ENCODE results near the gene IFNA5. TPM values are rescaled to one million over a fixed set of nuclear protein-coding genes. Genes with fewer than 3 reads are reported as not detected.

Gene IFNA5
- total and polyA plus RNA-seq, 2 of the 4 experiments (the other 2 are of a cell fraction): not detected

DNA sequence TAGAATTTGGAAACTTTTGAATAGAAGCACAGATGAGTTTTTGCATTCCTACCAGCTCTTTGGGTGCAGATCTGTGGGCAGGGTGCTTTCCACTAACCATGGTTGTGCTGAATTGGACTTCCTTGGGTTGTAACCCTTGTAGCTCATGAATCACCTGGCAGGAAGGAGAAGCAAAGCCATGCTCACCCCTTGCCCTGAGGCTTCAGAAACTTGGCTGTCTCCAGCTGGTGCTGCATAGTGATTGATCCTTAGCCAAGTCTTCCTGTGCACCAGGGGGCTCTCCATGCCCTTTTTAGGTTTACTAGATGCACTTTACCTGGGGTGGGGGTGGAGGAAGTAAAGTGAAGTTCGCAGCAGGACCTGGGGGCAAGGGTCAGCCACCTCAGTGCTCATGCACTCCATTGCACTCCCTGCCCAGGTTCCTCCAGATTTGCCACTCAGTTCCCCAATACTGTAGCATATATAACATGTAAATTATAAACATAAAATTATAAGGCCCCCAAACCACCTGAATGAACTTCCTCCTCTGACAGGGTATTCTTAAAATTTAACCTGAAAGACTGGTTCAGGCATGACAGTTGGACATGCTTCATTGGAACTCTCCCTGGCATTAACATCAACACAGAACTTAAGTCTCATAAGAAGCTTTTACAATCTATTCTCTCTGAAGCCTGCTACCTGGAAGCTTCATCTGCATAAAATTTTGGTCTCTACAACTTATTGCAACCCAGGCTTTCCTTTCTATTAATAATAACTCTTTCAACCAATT, 39.5 kb downstream of the IFNA5 start:
- no peak overlapping the region for H3K14ac ChIP-seq (replicated peaks; ENCODE audit: low read depth, low read length)
- no peak overlapping the region for H2AK5ac ChIP-seq (ENCODE audit: low read depth, low read length)
- dilution Hi-C loops (cut with HindIII; ENCODE audit: low sequenced_read_pairs, unreplicated experiment): no loop called here
- no CpG with 5 or more reads among the region's 1 CpG for WGBS, 2 experiments (ENCODE audit: extremely low coverage in 2 of 2, insufficient read length in 1 of 2)
- BruUV-seq (replicated peaks): no TSS peak
- intact Hi-C loops (cut with micrococcal nuclease): no loop called here
- H3K4ac ChIP-seq (ENCODE audit: low read depth, low read length): no peak overlapping the region
- no peak overlapping the region for H3K18ac ChIP-seq (ENCODE audit: low read depth, low read length)
- H2AK9ac ChIP-seq (replicated peaks; ENCODE audit: low read depth, low read length, poor library complexity): no peak overlapping the region
- no peak overlapping the region for H3K4me3 ChIP-seq (ENCODE audit: insufficient read depth, low read depth, low read length)
- H3K36me3 ChIP-seq (ENCODE audit: control insufficient read depth, insufficient read depth, low read length): no peaks in the 10 kb centered on the region
- H3K23ac ChIP-seq (ENCODE audit: low read depth, low read length): no peak overlapping the region
- no peak overlapping the region for H3K4me2 ChIP-seq (ENCODE audit: low read depth, low read length)
- DNase-seq (no peak), ATAC-seq (ENCODE audit: low read depth) (no peak)
- no peaks in the 10 kb centered on the region for H4K20me1 ChIP-seq (ENCODE audit: insufficient read depth, low read length)
- H3K9ac ChIP-seq (ENCODE audit: low read depth, low read length): no peak overlapping the region
- no peak overlapping the region for H4K91ac ChIP-seq (ENCODE audit: insufficient read depth, low read depth, low read length)
- CTCF ChIA-PET: interaction anchor here (0.6 to 1.1 kb wide), 2 partner anchors 12 to 29 kb away, joined by 5 to 6 read pairs; no protein-coding TSS in a partner anchor
- H2BK15ac ChIP-seq (ENCODE audit: low read depth, low read length): no peak overlapping the region
- H4K8ac ChIP-seq (ENCODE audit: low read depth in 2 of 2, low read length in 2 of 2): no peak overlapping the region
- no peaks in the 10 kb centered on the region for H3K9me1 ChIP-seq (ENCODE audit: insufficient read depth, low read length)
- H2BK5ac ChIP-seq (ENCODE audit: low read depth, low read length, poor library complexity, severe bottlenecking): no peak overlapping the region
- H3K9me3 ChIP-seq (ENCODE audit: control insufficient read depth, insufficient read depth, low read length): no peaks in the 10 kb centered on the region
- H4K5ac ChIP-seq (ENCODE audit: low read depth, low read length): no peak overlapping the region
- H2BK20ac ChIP-seq (ENCODE audit: low read depth, low read length): no peak overlapping the region
- TF ChIP-seq MAFK (IDR thresholded peaks at IDR 0.05; ENCODE audit: low read depth, low read length) (no peak), RCOR1 (IDR thresholded peaks at IDR 0.05; ENCODE audit: insufficient replicate concordance, low read length) (no peak), CHD1 (IDR thresholded peaks at IDR 0.05; ENCODE audit: low read depth, low read length) (no peak), CEBPB (IDR thresholded peaks at IDR 0.05; ENCODE audit: low read depth, low read length) (no peak), FOS (IDR thresholded peaks at IDR 0.05; ENCODE audit: low read depth, low read length) (no peak), SMC3 (IDR thresholded peaks at IDR 0.05; ENCODE audit: low read depth, low read length) (no peak)
- TF ChIP-seq, protein P1, sequence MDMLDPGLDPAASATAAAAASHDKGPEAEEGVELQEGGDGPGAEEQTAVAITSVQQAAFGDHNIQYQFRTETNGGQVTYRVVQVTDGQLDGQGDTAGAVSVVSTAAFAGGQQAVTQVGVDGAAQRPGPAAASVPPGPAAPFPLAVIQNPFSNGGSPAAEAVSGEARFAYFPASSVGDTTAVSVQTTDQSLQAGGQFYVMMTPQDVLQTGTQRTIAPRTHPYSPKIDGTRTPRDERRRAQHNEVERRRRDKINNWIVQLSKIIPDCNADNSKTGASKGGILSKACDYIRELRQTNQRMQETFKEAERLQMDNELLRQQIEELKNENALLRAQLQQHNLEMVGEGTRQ (IDR thresholded peaks at IDR 0.05; ENCODE audit: low read depth, low read length): no peak
- in situ Hi-C loops (cut with MboI; ENCODE audit: low sequenced_read_pairs): no loop called here
- H3K27ac ChIP-seq (ENCODE audit: insufficient read depth, low read length): no peak overlapping the region
- POLR2A ChIA-PET (ENCODE audit: unreplicated experiment): no interaction called here
- H3K79me1 ChIP-seq (ENCODE audit: low read depth in 1 of 2, low read length in 2 of 2): no peaks in the 10 kb centered on the region
- no peak overlapping the region for H2AFZ ChIP-seq (replicated peaks; ENCODE audit: low read length, poor library complexity)
- no peaks in the 10 kb centered on the region for H3K4me1 ChIP-seq (ENCODE audit: control insufficient read depth, insufficient read depth, low read length)
- H2BK120ac ChIP-seq (ENCODE audit: low read depth, low read length): no peak overlapping the region
- no peak overlapping the region for H3K56ac ChIP-seq (ENCODE audit: extremely low read depth, insufficient read depth, low read length)
- peaks cover 1% of the 10 kb centered on the region; the same call in 1 of the 2 replicates for H3K27me3 ChIP-seq (ENCODE audit: control insufficient read depth, insufficient read depth, low read length)

Data from IMR-90 (cell line).